GM19351 (cell line): ENCODE data around the gene WNT10A.

Source experiments
- ATAC-seq: cut with Tn5 transposase; IDR thresholded peaks from one replicate; pipeline ENCODE4 v1.9.1; 2021; ENCODE audit warnings: mild to moderate bottlenecking, moderate library complexity; ENCODE audit not compliant: unreplicated experiment

WNT10A gene

GRCh38 chr2:218857371-218858137, 23.1 kb upstream of the WNT10A start:
- no peak for ATAC-seq

- no peak for ATAC-seq
Measured at GRCh38 chr2:218858138-218858445, 22.6 kb upstream of the WNT10A start.

- ATAC-seq: no peak
Measured at GRCh38 chr2:218858671-218859555, 21.7 kb upstream of the WNT10A start.

GRCh38 chr2:218859556-218859987, 21.1 kb upstream of the WNT10A start, which contains the start of gene WNT6:
Gene WNT6 (plus strand): TSS chr2:218859805. CDS start chr2:218860038, 233 bp downstream.
- ATAC-seq: no peak

- ATAC-seq: no peak
Measured at GRCh38 chr2:218859988-218860831, 20.4 kb upstream of the WNT10A start.

- no peak for ATAC-seq
Measured at GRCh38 chr2:218860950-218861381, 19.7 kb upstream of the WNT10A start.

GRCh38 chr2:218861645-218862318, 18.9 kb upstream of the WNT10A start:
- no peak for ATAC-seq

GRCh38 chr2:218863021-218863520, 17.6 kb upstream of the WNT10A start:
- no peak for ATAC-seq

GRCh38 chr2:218865396-218865795, 15.3 kb upstream of the WNT10A start:
- no peak for ATAC-seq

GRCh38 chr2:218865999-218866398, 14.7 kb upstream of the WNT10A start:
- ATAC-seq: no peak

GRCh38 chr2:218867900-218868299, 12.8 kb upstream of the WNT10A start:
- no peak for ATAC-seq

- ATAC-seq: no peak
Measured at GRCh38 chr2:218869064-218869463, 11.6 kb upstream of the WNT10A start.

GRCh38 chr2:218870984-218871344, 9.7 kb upstream of the WNT10A start:
- no peak for ATAC-seq

GRCh38 chr2:218871345-218872302, 9.0 kb upstream of the WNT10A start:
- no peak for ATAC-seq

GRCh38 chr2:218872645-218873358, 7.8 kb upstream of the WNT10A start:
- no peak for ATAC-seq

GRCh38 chr2:218873359-218874194, 7.1 kb upstream of the WNT10A start:
- no peak for ATAC-seq

- ATAC-seq: no peak
Measured at GRCh38 chr2:218875692-218876246, 4.9 kb upstream of the WNT10A start.
